ENCODE data around the gene HNF4A.
A peak's percentile ranks its signal among the peaks of the same experiment; 100 is the strongest.

HNF4A gene

DNA sequence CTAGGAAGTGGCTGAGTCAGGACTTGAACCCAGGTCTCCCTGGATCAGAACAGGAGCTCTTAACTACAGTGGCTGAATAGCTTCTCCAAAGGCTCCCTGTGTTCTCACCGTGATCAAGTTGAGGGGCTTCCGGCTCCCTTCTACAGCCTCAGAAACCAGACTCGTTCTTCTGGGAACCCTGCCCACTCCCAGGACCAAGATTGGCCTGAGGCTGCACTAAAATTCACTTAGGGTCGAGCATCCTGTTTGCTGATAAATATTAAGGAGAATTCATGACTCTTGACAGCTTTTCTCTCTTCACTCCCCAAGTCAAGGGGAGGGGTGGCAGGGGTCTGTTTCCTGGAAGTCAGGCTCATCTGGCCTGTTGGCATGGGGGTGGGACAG is 75.6 kb downstream of the HNF4A start:
- Mint-ChIP-seq H3K27ac (no peak overlapping the region), H3K4me1 (no peaks in the 10 kb centered on the region), H3K36me3 (no peaks in the 10 kb centered on the region), H3K4me3 (no peak overlapping the region), H3K9me3 (no peaks in the 10 kb centered on the region), H3K27me3 (peaks cover 26% of the 10 kb centered on the region)
- ATAC-seq = no peak

GRCh38 chr20:44431502-44432234 is 76.2 kb downstream of the HNF4A start:
- Mint-ChIP-seq H3K4me1 (no peaks in the 10 kb centered on the region), H3K27ac (no peak overlapping the region), H3K9me3 (no peaks in the 10 kb centered on the region), H3K36me3 (no peaks in the 10 kb centered on the region), H3K27me3 (peaks cover 31% of the 10 kb centered on the region), H3K4me3 (no peak overlapping the region)
- ATAC-seq = no peak

DNA sequence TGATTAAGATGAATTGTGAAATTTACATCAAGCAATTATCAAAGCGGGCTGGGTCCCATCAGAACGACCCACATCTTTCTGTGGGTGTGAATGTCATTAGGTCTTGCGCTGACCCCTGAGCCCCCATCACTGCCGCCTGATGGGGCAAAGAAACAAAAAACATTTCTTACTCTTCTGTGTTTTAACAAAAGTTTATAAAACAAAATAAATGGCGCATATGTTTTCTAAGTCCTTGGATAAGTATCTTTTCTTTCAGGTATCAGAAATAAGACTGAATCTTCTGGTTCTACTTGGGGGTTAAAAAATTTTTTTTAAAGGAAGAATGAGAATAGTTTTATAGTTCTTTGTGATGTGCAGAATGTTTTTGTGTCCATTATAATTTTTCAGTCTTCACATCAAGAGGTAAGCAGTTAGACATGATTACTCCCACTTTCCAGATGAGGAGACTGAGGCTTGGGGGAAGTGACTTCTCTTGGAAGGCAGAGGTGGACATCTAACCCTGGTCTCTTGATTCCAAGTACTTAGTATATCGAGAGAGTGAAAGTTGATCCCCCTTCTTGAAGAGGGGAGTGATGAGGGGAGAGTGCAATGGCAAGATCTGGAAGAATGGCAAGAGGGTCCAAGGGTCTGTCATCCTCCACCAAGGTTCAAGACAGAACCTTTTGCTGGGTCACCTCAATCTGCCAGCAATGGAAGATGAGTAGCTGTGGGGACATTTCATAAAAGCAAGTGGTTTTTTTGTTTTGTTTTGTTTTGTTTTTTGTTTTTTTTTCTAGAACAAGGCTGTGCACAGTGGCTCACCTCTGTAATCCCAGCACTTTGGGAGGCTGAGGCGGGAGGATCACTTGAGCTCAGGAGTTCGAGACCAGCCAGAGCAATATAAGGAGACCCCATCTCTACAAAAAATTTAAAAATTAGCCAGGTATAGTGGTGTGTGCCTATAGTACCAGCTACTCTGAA is 77.4 kb downstream of the HNF4A start:
- H3K27ac Mint-ChIP-seq = no peak overlapping the region
- no peaks in the 10 kb centered on the region for H3K9me3 Mint-ChIP-seq
- peaks cover 31% of the 10 kb centered on the region for H3K27me3 Mint-ChIP-seq
- no peaks in the 10 kb centered on the region for H3K36me3 Mint-ChIP-seq
- no peak for ATAC-seq
- H3K4me1 Mint-ChIP-seq = no peaks in the 10 kb centered on the region
- H3K4me3 Mint-ChIP-seq = no peak overlapping the region

GRCh38 chr20:44433751-44434538 is 78.4 kb downstream of the HNF4A start:
- Mint-ChIP-seq H3K4me3 (no peak overlapping the region), H3K27ac (no peak overlapping the region), H3K9me3 (no peaks in the 10 kb centered on the region), H3K36me3 (no peaks in the 10 kb centered on the region), H3K4me1 (no peaks in the 10 kb centered on the region), H3K27me3 (peaks cover 31% of the 10 kb centered on the region)
- ATAC-seq = no peak

DNA sequence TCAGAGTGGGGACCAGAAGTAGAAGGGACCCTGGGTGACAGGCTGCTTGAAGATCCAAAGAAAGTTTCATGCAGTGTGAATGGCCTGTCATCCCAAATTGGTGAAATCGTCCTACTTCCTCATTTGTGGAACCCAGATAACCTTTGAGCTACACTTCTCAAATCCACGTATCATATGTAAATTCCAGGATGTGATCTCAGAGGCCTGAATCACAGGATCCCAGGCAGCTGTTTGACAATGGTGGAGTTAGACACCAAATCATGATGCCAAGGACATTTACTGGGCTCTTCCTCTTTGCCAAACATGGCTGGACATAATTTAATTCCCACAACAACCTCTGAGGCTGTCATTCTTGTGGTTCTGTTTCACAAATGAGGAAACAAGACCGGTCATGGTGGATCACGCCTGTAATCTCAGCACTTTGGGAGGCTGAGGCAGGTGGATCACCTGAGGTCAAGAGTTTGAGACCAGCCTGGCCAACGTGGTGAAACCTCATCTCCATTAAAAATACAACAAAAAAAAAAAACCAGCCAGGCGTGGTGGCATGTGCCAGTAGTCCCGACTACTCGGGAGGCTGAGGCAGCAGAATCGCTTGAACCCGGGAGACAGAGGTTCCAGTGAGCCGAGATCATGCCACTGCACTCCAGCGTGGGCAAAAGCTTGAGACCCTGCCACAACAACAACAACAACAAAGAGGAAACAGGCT is 80.3 kb downstream of the HNF4A start:
- H3K9me3 Mint-ChIP-seq = no peaks in the 10 kb centered on the region
- H3K4me3 Mint-ChIP-seq = no peak overlapping the region
- no peak for ATAC-seq
- peaks cover 34% of the 10 kb centered on the region for H3K27me3 Mint-ChIP-seq
- no peaks in the 10 kb centered on the region for H3K4me1 Mint-ChIP-seq
- H3K36me3 Mint-ChIP-seq = no peaks in the 10 kb centered on the region
- no peak overlapping the region for H3K27ac Mint-ChIP-seq

- no peaks in the 10 kb centered on the region for H3K36me3 Mint-ChIP-seq
- H3K9me3 Mint-ChIP-seq = no peaks in the 10 kb centered on the region
- ATAC-seq = no peak
- H3K27me3 Mint-ChIP-seq = peaks cover 40% of the 10 kb centered on the region
- H3K4me1 Mint-ChIP-seq = no peaks in the 10 kb centered on the region
- no peak overlapping the region for H3K4me3 Mint-ChIP-seq
- no peak overlapping the region for H3K27ac Mint-ChIP-seq
Measured at GRCh38 chr20:44436393-44436792, 80.9 kb downstream of the HNF4A start.

DNA sequence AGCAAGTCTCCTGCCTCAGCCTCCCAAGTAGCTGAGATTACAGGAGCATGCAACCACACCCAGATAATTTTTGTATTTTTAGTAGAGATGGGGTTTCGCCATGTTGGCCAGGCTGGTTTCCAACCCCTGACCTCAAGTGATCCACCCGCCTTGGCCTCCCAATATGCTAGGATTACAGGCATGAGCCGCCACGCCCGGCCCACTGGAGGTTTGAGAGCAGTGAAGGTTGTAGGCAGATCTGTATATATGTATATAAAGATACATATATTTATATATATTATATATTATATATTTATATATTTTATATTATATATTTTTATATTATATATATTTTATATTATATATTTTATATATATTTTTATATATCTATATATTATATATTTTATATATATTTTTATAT is 82.0 kb downstream of the HNF4A start:
- no peak overlapping the region for H3K4me3 Mint-ChIP-seq
- H3K36me3 Mint-ChIP-seq = no peaks in the 10 kb centered on the region
- peaks cover 46% of the 10 kb centered on the region for H3K27me3 Mint-ChIP-seq
- ATAC-seq = no peak
- no peaks in the 10 kb centered on the region for H3K9me3 Mint-ChIP-seq
- H3K4me1 Mint-ChIP-seq = no peaks in the 10 kb centered on the region
- no peak overlapping the region for H3K27ac Mint-ChIP-seq

- Mint-ChIP-seq H3K36me3 (no peaks in the 10 kb centered on the region), H3K27ac (no peak overlapping the region), H3K9me3 (no peaks in the 10 kb centered on the region), H3K4me3 (no peak overlapping the region), H3K27me3 (peaks cover 36% of the 10 kb centered on the region), H3K4me1 (no peaks in the 10 kb centered on the region)
- no peak for ATAC-seq
Measured at GRCh38 chr20:44438782-44439181, 83.3 kb downstream of the HNF4A start.

DNA sequence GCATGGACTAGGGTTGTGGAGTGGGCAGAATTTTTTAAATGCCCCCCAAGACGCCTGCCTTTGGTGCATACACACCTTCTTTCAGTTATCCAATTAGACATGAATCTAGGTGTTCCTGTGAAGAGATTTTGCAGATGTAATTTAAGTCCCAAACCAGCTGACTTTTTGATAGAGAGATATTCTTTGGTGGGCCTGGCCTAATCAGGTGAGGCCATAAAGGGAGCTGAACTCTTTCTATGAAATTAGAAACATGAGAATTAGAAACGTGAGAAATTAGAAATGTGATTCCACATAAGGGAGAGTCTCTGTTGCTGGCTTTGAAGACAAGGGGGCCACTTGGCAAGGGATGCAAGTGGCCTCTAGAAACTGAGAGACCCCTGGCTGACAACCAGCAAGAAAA is 83.8 kb downstream of the HNF4A start:
- no peaks in the 10 kb centered on the region for H3K36me3 Mint-ChIP-seq
- H3K9me3 Mint-ChIP-seq = no peaks in the 10 kb centered on the region
- H3K27me3 Mint-ChIP-seq = peaks cover 36% of the 10 kb centered on the region
- no peak overlapping the region for H3K27ac Mint-ChIP-seq
- ATAC-seq = no peak
- H3K4me3 Mint-ChIP-seq = no peak overlapping the region
- H3K4me1 Mint-ChIP-seq = no peaks in the 10 kb centered on the region

GRCh38 chr20:44442298-44443070 is 87.0 kb downstream of the HNF4A start:
- no peaks in the 10 kb centered on the region for H3K9me3 Mint-ChIP-seq
- no peaks in the 10 kb centered on the region for H3K4me1 Mint-ChIP-seq
- H3K36me3 Mint-ChIP-seq = no peaks in the 10 kb centered on the region
- ATAC-seq = no peak
- no peak overlapping the region for H3K27ac Mint-ChIP-seq
- peaks cover 44% of the 10 kb centered on the region for H3K27me3 Mint-ChIP-seq
- H3K4me3 Mint-ChIP-seq = no peak overlapping the region

GRCh38 chr20:44445742-44446710 is 90.5 kb downstream of the HNF4A start:
- no peak overlapping the region for H3K27ac Mint-ChIP-seq
- H3K36me3 Mint-ChIP-seq = no peaks in the 10 kb centered on the region
- H3K27me3 Mint-ChIP-seq = peaks cover 39% of the 10 kb centered on the region

GRCh38 chr20:44447827-44448419 is 92.4 kb downstream of the HNF4A start:
- Mint-ChIP-seq H3K4me3 (no peak overlapping the region), H3K9me3 (peaks cover 3% of the 10 kb centered on the region), H3K27me3 (peaks cover 25% of the 10 kb centered on the region), H3K36me3 (no peaks in the 10 kb centered on the region), H3K4me1 (peaks cover 7% of the 10 kb centered on the region), H3K27ac (peak overlapping the region; percentile 53)
- no peak for ATAC-seq

More at GRCh38 chr20:44445742-44446710, 90.5 kb downstream of the HNF4A start:
- Mint-ChIP-seq H3K9me3 (peaks cover 3% of the 10 kb centered on the region), H3K4me3 (no peak overlapping the region), H3K4me1 (peaks cover 7% of the 10 kb centered on the region)
- ATAC-seq = no peak

All from stimulated activated memory B cell treated with anti-CD40 and anti-IgM and Interleukin-4, amounts not matched to agents 10 μg/mL and 1 μg/mL and 100 μg/mL, for 72 hours (primary cell).